ENCODE measurements around the gene SYNGR3. TPM values are rescaled to one million over a fixed set of nuclear protein-coding genes. Genes with fewer than 3 reads are reported as not detected.
A peak's percentile ranks its signal among the peaks of the same experiment; 100 is the strongest.

SYNGR3 gene
- total RNA-seq, 1 experiment from 2014 or later: 0.29 TPM

DNA sequence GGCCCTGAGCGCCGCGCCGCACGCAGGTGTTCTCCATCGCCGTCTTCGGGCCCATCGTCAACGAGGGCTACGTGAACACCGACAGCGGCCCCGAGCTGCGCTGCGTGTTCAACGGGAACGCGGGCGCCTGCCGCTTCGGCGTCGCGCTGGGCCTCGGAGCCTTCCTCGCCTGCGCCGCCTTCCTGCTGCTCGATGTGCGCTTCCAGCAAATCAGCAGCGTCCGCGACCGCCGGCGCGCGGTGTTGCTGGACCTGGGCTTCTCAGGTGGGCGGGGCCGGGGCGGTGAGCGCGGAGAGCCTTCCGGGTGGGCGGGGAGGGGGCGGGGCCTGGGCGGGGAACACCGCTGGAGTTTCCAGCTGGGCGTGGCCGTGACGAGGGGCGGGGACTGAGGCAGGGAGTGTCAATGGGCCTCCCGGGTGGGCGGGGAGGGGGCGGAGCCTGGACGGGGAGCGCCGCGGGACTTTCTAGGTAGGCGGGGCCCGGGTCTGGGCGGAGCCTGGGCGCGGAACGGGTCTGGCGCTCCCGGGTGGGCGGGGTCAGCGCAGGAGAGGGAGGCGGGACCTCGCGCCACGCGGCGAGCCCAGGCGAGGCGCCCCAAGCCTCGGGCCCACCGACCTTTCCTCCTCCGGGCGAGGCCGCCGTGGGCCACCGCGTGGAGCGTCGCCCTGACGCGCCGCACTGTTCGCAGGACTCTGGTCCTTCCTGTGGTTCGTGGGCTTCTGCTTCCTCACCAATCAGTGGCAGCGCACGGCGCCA, 2.4 kb downstream of the SYNGR3 start:
- peak; percentile 87 for DNase-seq (ENCODE audit: low read depth)

- DNase-seq (ENCODE audit: low read depth): no peak
These were observed 3.0 kb downstream of the SYNGR3 start for GRCh38 chr16:1992704-1993317.

GRCh38 chr16:1993731-1994131, 4.0 kb downstream of the SYNGR3 start:
- DNase-seq (ENCODE audit: low read depth): no peak

- DNase-seq (ENCODE audit: low read depth): no peak
These were observed 8.0 kb downstream of the SYNGR3 start for GRCh38 chr16:1997494-1998359.

DNA sequence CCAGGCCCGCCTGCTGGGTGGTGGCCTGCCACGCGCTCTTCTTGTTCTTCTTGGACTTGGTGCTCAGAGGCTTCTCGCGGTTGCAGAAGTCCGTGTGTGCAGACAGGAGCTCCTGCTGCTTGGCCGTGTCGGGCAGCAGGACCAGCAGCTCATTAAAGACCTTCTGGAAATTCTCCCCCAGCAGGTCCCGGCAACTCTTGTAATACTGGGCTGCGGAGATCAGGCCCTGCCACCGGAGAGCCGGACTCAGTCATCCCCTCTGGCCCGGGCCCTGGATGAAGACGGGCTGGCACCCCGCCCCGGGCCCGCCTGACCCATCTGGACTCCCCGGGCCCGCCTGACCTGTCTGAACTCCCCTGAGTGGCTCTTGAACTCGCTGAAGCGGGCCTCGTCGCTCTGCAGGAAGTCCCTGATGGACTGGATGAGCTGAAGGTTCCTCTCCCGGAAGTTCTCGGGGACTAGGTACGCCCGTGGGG, 8.6 kb downstream of the SYNGR3 start:
- no peak for DNase-seq (ENCODE audit: low read depth)

GRCh38 chr16:1998852-1999801, 9.4 kb downstream of the SYNGR3 start:
- no peak for DNase-seq (ENCODE audit: low read depth)

DNA sequence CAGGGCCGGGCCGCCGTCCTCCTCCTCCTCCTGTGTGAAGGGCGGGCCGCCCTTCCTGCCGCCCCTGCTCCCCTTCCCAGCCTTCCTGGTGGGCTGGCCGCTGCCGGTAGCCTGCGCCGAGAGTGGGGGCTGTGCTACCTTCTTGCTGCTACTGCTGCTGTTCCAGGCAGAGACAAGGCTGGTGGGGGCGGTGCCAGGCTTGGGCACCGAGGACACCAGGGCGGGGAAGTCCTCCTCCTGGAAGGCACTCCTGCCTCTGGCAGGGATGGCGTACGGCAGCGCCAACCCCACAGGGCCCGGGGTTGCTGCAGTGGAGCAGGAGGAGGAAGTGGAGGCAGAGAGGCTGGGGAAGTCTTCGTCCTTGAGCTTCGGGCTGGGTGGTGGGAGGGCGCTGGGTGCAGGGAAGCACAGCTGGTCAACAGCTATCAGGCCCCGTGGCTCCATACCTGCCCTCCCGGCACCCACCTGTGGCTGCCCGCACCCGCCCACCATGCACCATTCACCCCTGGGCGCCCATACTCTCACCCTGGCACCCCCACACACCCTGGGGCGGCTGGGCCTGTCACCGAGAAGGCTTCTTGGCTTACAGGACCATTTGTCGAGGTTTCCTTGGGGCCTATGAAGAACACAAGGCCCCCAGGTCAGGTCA, 10.2 kb downstream of the SYNGR3 start:
- no peak for DNase-seq (ENCODE audit: low read depth)

DNA sequence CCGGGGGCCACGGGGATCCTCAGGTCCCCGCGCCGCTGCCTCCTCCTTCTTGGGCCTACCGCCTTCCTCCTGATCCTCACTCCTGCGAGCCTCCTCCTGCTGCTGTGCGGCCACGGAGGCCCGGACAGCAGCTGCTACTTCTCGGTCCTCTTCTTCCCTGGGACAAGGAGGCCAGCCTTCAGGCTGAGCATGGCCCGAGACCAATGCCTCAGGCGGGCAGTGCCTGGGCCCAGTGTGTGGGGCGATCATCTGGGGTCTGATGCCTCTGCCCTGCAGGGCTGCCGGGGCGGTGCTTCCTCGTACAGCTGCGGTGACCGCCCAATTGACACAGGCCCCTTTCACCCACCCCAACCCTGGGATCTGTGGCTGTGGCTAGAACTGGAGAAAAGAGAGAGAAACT, 11.3 kb downstream of the SYNGR3 start:
- DNase-seq (ENCODE audit: low read depth): no peak

DNA sequence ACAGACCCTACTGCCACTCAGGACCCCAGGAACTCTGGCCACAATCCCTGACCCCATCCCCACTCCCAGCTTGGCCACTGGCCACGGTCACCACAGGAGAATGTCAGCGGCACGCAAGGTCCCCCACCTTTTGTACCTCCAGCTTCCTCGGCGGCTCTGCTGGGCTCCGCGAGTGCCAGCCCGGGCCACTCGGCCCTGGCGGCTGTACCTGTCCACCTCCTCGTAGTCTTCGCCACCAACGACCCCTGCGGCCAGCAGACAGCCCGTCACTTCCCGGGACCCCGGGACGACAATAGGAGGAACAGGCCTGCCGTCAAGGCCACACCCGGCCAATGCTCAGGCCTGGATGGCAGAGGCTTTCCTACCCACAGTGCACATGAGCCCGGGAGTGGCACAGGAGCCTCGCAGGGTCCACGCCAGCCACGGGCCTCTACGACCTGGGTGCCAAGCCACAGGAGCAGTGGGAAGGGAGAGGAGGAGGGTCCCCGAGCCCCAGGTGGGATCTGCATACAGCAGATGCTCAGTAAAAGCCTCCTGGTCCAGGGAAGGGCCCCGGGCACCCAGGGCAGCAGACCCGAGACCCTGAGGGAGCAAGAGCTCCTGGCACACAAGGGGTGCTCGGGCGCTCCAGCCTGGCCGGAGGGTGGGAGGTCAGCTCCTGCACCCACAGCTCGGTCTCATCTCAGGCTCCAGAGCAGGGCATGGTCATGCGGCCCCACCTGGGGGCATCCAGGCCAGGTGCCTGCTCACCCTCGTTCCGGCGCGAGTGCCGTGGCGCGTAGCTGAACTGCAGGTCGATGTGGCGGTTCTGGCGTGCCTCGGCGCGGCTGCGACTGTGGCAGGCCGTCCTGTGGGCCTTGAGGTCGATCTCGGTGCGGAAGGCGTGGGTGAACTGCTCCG, 11.9 kb downstream of the SYNGR3 start:
- DNase-seq (ENCODE audit: low read depth): no peak

DNA sequence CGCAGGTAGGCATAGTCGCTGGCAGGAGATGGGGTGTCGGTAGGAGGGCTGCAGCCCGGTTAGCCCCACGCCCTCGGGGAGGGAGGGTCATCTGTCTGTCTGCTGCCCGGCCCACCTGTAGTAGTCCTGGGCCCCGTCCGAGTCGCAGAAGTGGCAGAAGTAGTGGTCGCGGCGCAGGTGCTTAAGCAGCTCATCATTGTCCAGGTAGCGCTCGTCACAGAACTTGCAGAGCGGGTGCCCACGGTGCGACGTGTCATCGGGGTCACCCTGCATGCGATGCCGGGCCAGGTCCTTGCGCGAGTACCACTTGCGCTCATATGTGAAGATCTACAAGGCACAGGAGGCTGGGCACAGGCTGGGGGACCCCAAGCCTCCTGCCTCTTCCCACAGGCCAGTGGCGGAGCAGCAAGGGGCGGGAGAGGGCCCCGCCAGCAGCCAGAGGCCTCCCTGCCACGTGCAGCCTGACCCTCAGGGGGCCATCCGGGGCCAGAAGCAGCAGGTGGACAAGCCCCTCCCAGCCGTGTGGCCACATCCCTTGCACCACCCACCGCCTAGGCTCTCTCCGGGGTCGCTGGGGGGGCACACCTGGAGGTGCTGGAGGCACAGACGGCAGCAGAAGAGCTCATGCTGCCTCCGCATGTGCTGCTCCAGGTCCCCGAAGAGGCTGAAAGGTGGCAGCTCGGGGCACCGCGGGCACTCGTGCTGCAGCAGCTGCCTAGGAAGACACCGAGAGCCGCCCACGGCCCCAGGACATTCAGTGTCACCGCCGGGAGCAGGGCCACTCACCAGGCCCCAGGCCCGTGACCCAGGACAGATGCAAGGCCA, 12.8 kb downstream of the SYNGR3 start:
- no peak for DNase-seq (ENCODE audit: low read depth)

GRCh38 chr16:2003231-2003826, 13.6 kb downstream of the SYNGR3 start:
- no peak for DNase-seq (ENCODE audit: low read depth)

- DNase-seq (ENCODE audit: low read depth): peak; percentile 89
These were observed 14.3 kb downstream of the SYNGR3 start for GRCh38 chr16:2003827-2004641.

DNA sequence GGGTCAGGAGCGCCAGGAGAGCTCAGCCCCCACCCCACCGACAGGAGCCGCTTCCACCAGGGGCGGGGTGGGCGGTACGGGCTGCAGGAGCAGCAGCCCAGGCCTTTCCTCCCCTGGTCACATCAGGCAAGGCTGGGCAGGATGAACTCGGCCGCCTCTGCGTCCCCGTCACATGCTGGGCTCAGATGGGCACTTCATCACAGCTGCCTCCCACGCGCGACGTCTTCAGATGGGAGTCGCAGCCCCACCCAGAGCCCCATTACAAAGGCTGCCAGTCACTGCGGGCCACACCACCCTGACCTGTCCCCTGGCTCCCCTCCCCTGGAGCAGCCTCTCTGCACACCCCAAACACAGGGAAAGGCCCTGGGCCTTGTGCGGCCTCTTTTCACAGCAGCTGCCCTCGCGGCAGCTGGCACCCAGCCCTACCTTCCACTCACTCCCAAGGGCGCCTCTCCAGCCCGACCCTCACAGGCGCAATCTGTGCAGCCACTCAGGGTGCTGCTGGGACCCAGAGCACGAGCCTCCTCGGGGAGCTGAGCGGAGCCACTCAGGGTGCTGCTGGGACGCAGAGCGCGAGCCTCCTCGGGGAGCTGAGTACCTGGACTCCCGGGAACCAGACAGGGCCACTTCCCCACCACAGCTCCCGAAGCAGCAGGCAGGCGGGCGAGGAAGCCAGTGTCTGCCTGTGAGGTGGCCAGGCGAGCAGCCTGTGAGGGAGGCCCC, 15.2 kb downstream of the SYNGR3 start:
- no peak for DNase-seq (ENCODE audit: low read depth)

DNA sequence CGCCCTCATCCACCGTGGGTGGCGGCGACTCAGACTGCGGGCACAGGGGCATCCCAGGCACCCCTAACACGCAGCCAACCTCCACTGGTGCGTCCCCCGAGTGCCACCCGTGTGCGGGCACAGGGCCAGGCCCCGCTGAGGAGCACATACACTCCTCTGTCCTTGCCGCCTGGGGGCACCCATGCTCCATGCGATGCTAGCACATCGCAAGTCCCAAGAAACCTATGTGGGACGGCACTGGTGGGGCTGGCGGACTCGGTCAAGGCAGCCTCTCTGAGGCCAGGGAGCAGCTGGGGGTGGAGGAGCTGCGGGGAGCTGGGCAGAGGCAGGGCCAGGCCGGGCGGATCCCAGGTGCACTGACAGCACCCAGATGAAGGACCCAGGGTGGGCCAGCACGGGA, 15.9 kb downstream of the SYNGR3 start:
- DNase-seq (ENCODE audit: low read depth): no peak

DNA sequence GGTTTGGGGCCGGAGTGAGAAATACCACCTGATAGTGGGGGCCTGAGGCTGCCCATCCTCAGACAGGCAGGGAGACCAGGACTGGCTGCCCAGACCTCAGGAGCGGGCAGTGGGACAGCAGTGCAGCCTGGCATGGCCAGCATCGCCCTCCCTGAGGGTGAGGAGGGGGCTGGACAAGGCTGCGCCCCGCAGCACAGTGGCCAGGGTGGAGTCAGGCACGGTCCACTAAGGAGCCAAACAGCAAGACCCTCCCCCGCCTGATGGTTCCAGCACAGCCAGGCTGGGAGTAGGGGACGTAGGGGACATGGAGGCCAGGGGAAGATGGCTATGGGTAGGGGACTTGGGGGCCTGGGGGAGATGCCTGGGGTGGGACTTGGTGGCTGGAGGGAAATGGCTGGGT, 16.5 kb downstream of the SYNGR3 start:
- DNase-seq (ENCODE audit: low read depth): no peak

GRCh38 chr16:2007081-2007836, 17.5 kb downstream of the SYNGR3 start:
- DNase-seq (ENCODE audit: low read depth): no peak
